ENCODE measurements around the gene INHBB. TPM values are rescaled to one million over a fixed set of nuclear protein-coding genes. Genes with fewer than 3 reads are reported as not detected.

Gene INHBB
- total RNA-seq, 4 donors from 2014 or later = 0.31 to 8.4 (median 3.4) TPM

- H3K27me3 ChIP-seq = peaks cover 81% of the 10 kb centered on the region
- TF ChIP-seq POLR2A (IDR thresholded peaks at IDR 0.05) (no peak), POLR2AphosphoS5 (IDR thresholded peaks at IDR 0.05) (no peak), EP300 (IDR thresholded peaks at IDR 0.05) (no peak)
- TF ChIP-seq, protein P1, sequence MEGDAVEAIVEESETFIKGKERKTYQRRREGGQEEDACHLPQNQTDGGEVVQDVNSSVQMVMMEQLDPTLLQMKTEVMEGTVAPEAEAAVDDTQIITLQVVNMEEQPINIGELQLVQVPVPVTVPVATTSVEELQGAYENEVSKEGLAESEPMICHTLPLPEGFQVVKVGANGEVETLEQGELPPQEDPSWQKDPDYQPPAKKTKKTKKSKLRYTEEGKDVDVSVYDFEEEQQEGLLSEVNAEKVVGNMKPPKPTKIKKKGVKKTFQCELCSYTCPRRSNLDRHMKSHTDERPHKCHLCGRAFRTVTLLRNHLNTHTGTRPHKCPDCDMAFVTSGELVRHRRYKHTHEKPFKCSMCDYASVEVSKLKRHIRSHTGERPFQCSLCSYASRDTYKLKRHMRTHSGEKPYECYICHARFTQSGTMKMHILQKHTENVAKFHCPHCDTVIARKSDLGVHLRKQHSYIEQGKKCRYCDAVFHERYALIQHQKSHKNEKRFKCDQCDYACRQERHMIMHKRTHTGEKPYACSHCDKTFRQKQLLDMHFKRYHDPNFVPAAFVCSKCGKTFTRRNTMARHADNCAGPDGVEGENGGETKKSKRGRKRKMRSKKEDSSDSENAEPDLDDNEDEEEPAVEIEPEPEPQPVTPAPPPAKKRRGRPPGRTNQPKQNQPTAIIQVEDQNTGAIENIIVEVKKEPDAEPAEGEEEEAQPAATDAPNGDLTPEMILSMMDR (IDR thresholded peaks at IDR 0.05) = no peak
- peak overlapping the region in 1 of 2 donors; percentile 61 for H3K4me3 ChIP-seq
- peaks cover 0 to 49% (median 35%) of the 10 kb centered on the region in 3 donors for H3K4me1 ChIP-seq
- no peak for ATAC-seq
- H3K9me3 ChIP-seq = no peaks in the 10 kb centered on the region
- no peak overlapping the region for H3K27ac ChIP-seq
- H3K36me3 ChIP-seq = no peaks in the 10 kb centered on the region
- WGBS, 2 donors (ENCODE audit: low coverage in 1 of 2) = 18 to 23% methylated on average over 13 to 16 of the region's 27 CpGs
Observed at GRCh38 chr2:120347396-120348060, 1.6 kb downstream of the INHBB start.

- Histone ChIP-seq H3K27me3 (peaks cover 79% of the 10 kb centered on the region), H3K4me3 (no peak overlapping the region), H3K36me3 (no peaks in the 10 kb centered on the region), H3K4me1 (peaks cover 0 to 45% (median 32%) of the 10 kb centered on the region in 3 donors), H3K27ac (no peak overlapping the region), H3K9me3 (no peaks in the 10 kb centered on the region)
- WGBS, 2 donors (ENCODE audit: low coverage in 1 of 2) = 74 to 78% methylated on average over 3 to 7 of the region's 7 CpGs
- TF ChIP-seq POLR2AphosphoS5 (IDR thresholded peaks at IDR 0.05) = no peak
- no peak for TF ChIP-seq EP300 (IDR thresholded peaks at IDR 0.05)
- TF ChIP-seq, protein P1 (IDR thresholded peaks at IDR 0.05) = no peak
- TF ChIP-seq POLR2A (IDR thresholded peaks at IDR 0.05) = no peak
- ATAC-seq = no peak
Observed at GRCh38 chr2:120348134-120348736, 2.3 kb downstream of the INHBB start.

DNA sequence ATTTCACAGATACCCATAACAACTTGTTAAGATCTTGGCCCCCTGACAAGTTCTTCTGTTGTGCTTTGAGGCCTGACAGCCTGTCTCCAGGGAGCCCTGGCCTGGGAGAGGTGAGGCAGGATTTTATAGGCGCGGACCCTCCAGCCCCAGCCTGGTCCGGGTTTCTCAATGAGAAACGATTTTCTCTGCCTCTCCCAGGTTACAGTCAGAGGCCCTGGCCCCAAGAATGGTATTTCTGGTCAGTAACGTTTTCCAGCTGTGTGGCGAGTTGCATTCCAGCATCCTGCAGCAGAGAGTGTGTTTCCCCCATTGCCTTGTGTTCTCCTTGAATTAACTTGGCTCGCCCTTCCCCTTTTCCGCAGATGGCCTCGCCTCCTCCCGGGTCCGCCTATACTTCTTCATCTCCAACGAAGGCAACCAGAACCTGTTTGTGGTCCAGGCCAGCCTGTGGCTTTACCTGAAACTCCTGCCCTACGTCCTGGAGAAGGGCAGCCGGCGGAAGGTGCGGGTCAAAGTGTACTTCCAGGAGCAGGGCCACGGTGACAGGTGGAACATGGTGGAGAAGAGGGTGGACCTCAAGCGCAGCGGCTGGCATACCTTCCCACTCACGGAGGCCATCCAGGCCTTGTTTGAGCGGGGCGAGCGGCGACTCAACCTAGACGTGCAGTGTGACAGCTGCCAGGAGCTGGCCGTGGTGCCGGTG lies 3.0 kb downstream of the INHBB start:
- no peak for ATAC-seq
- H3K9me3 ChIP-seq = no peaks in the 10 kb centered on the region
- no peak for TF ChIP-seq EP300 (IDR thresholded peaks at IDR 0.05)
- no peak for TF ChIP-seq POLR2AphosphoS5 (IDR thresholded peaks at IDR 0.05)
- no peak for TF ChIP-seq POLR2A (IDR thresholded peaks at IDR 0.05)
- TF ChIP-seq, protein P1 (IDR thresholded peaks at IDR 0.05) = no peak
- 64 to 87% methylated on average over 3 to 11 of the region's 27 CpGs for WGBS, 2 donors (ENCODE audit: low coverage in 1 of 2)
- H3K4me3 ChIP-seq = no peak overlapping the region
- peaks cover 79% of the 10 kb centered on the region for H3K27me3 ChIP-seq
- peaks cover 0 to 38% (median 25%) of the 10 kb centered on the region in 3 donors for H3K4me1 ChIP-seq
- H3K27ac ChIP-seq = no peak overlapping the region
- no peaks in the 10 kb centered on the region for H3K36me3 ChIP-seq

- TF ChIP-seq EP300 (IDR thresholded peaks at IDR 0.05) = no peak
- TF ChIP-seq, protein P1 (IDR thresholded peaks at IDR 0.05) = no peak
- TF ChIP-seq POLR2AphosphoS5 (IDR thresholded peaks at IDR 0.05) = no peak
- TF ChIP-seq POLR2A (IDR thresholded peaks at IDR 0.05) = no peak
- ATAC-seq = no peak
- 87 to 90% methylated on average over 3 to 9 of the region's 31 CpGs for WGBS, 2 donors (ENCODE audit: low coverage in 1 of 2)
- no peaks in the 10 kb centered on the region for H3K36me3 ChIP-seq
- H3K27me3 ChIP-seq = peaks cover 78% of the 10 kb centered on the region
- H3K27ac ChIP-seq = no peak overlapping the region
- peaks cover 0 to 32% (median 22%) of the 10 kb centered on the region in 3 donors for H3K4me1 ChIP-seq
- H3K9me3 ChIP-seq = no peaks in the 10 kb centered on the region
- no peak overlapping the region for H3K4me3 ChIP-seq
Observed at GRCh38 chr2:120349440-120349921, 3.5 kb downstream of the INHBB start.
